GM23338 (cell line): Measurements from ENCODE around the gene STAC. TPM values are rescaled to one million over a fixed set of nuclear protein-coding genes. Genes with fewer than 3 reads are reported as not detected.
A peak's percentile ranks its signal among the peaks of the same experiment; 100 is the strongest.

Experiments
- ATAC-seq: fragments of 200-7000 bp; cut with Tn5 transposase; 3 replicates; pipeline ENCODE4 v1.9.1; 2020
- DNase-seq: peaks from one replicate; pipeline ENCODE4 v3.0.0-alpha.2; 2015; ENCODE audit warnings: low spot score
- H2AFZ ChIP-seq: fragments of 200-600 bp; sonication (generic); 2 replicates; pipeline ENCODE4 v1.8.0; 2016; ENCODE audit warnings: antibody characterized with exemption, mild to moderate bottlenecking, moderate library complexity
- H3F3A ChIP-seq: fragments of 200-600 bp; sonication (generic); replicated peaks from 2 replicates; pipeline ENCODE4 v1.8.0; 2017; ENCODE audit warnings: antibody characterized with exemption, mixed run types, low read depth
- H3K27ac ChIP-seq: fragments of 200-600 bp; sonication (generic); 2 replicates; pipeline ENCODE4 v1.6.1; 2016; ENCODE audit warnings: low read depth
- H3K27me3 ChIP-seq: fragments of 200-600 bp; sonication (generic); 2 replicates; pipeline ENCODE4 v1.8.0; 2016; ENCODE audit warnings: mild to moderate bottlenecking, mixed run types, moderate library complexity; ENCODE audit not compliant: insufficient read depth
- H3K36me3 ChIP-seq: fragments of 200-600 bp; sonication (generic); 2 replicates; pipeline ENCODE4 v1.8.0; 2016; ENCODE audit warnings: mild to moderate bottlenecking; ENCODE audit not compliant: insufficient read depth
- H3K4me1 ChIP-seq: fragments of 200-600 bp; sonication (generic); 2 replicates; pipeline ENCODE4 v1.8.0; 2016; ENCODE audit warnings: mild to moderate bottlenecking, moderate library complexity; ENCODE audit not compliant: insufficient read depth
- H3K4me2 ChIP-seq: fragments of 200-600 bp; sonication (generic); 2 replicates; pipeline ENCODE4 v1.7.1; 2017; ENCODE audit warnings: mixed run types
- H3K4me3 ChIP-seq: fragments of 200-600 bp; sonication (generic); 2 replicates; pipeline ENCODE4 v1.6.1; 2016; ENCODE audit warnings: mixed run types
- H3K79me2 ChIP-seq: fragments of 200-600 bp; sonication (generic); replicated peaks from 2 replicates; pipeline ENCODE4 v1.8.0; 2017; ENCODE audit warnings: mild to moderate bottlenecking; ENCODE audit not compliant: insufficient read depth
- H3K9me2 ChIP-seq: fragments of 200-600 bp; sonication (generic); 2 replicates; pipeline ENCODE4 v1.8.0; 2017; ENCODE audit not compliant: insufficient read depth
- H4K20me1 ChIP-seq: fragments of 200-600 bp; sonication (generic); replicated peaks from 2 replicates; pipeline ENCODE4 v1.8.0; 2017; ENCODE audit warnings: mild to moderate bottlenecking; ENCODE audit not compliant: insufficient read depth
- H3K27ac Mint-ChIP-seq: 2 replicates; pipeline ENCODE4 v1.8.0; 2020; ENCODE audit warnings: inconsistent platforms, mild to moderate bottlenecking, moderate library complexity, mixed read lengths
- H3K27me3 Mint-ChIP-seq: 3 replicates; pipeline ENCODE4 v1.8.0; 2022; ENCODE audit warnings: low read depth, mild to moderate bottlenecking, moderate library complexity, mixed read lengths, inconsistent platforms; ENCODE audit not compliant: insufficient read depth, poor library complexity
- H3K36me3 Mint-ChIP-seq: 3 replicates; pipeline ENCODE4 v1.8.0; 2021; ENCODE audit warnings: low read depth, mild to moderate bottlenecking, inconsistent platforms, moderate library complexity, mixed read lengths
- H3K4me1 Mint-ChIP-seq: 3 replicates; pipeline ENCODE4 v1.8.0; 2020; ENCODE audit warnings: mild to moderate bottlenecking, inconsistent platforms, mixed read lengths
- H3K4me3 Mint-ChIP-seq: 3 replicates; pipeline ENCODE4 v1.8.0; 2021; ENCODE audit warnings: moderate library complexity, mild to moderate bottlenecking, inconsistent platforms, mixed read lengths
- H3K9me3 Mint-ChIP-seq: 3 replicates; pipeline ENCODE4 v1.8.0; 2020; ENCODE audit warnings: moderate library complexity, mild to moderate bottlenecking, inconsistent platforms, mixed read lengths
- CREB1 ChIP-seq: fragments of 250-450 bp; sonication (Bioruptor Pico); IDR thresholded peaks from 2 replicates; pipeline ENCODE4 v1.5.0; 2020; ENCODE audit warnings: low read depth, mild to moderate bottlenecking, moderate library complexity
- CTCF ChIP-seq, 2 experiments: fragments of 200-600 bp in 1 of 2; sonication (generic) in 1 of 2; conservative IDR thresholded peaks; 2 replicates each; pipeline versions ENCODE4 v1.5.1 to v1.6.1; 2016 to 2017; ENCODE audit warnings: antibody characterized with exemption in 2 of 2, low read depth in 2 of 2, mild to moderate bottlenecking in 2 of 2, moderate library complexity in 1 of 2
- EZH2 ChIP-seq: fragments of 200-600 bp; sonication (generic); IDR thresholded peaks from one replicate; pipeline ENCODE4 v1.8.0; 2017; ENCODE audit warnings: antibody characterized with exemption, mild to moderate bottlenecking, low read depth; ENCODE audit not compliant: unreplicated experiment
- JUNB ChIP-seq: IDR thresholded peaks from one replicate; pipeline ENCODE4 v1.6.1; 2016; ENCODE audit warnings: antibody characterized with exemption; ENCODE audit not compliant: unreplicated experiment
- NANOG ChIP-seq: IDR thresholded peaks from 2 replicates; pipeline ENCODE4 v1.6.1; 2016; ENCODE audit warnings: antibody characterized with exemption, borderline replicate concordance
- REST ChIP-seq: IDR thresholded peaks from one replicate; pipeline ENCODE4 v1.6.1; 2018; ENCODE audit warnings: antibody characterized with exemption; ENCODE audit not compliant: unreplicated experiment
- polyA plus RNA-seq: library from polyadenylated mRNA; unstranded; fragments of >200 nt; fragmentation: Nextera tagmentation; extraction: Ambion mirVana; gene quantifications from 2 replicates; pipeline ENCODE4 v1.2.1, GENCODE V29; 2016
- total RNA-seq: library from RNA; depleted of rRNA; stranded (reverse); fragments of >200 nt; shearing (Covaris generic); gene quantifications from 2 replicates; pipeline ENCODE4 v1.2.3, GENCODE V29; 2014

The STAC gene
- total and polyA plus RNA-seq, 2 experiments from 2014 or later, result 5.6 to 22.9 TPM

- Histone ChIP-seq H3K27ac (no peak overlapping the region), H3K36me3 (no peaks in the 10 kb centered on the region), H3K4me1 (no peaks in the 10 kb centered on the region), H3K4me3 (no peak overlapping the region), H4K20me1 (no peaks in the 10 kb centered on the region), H3K9me2 (no peaks in the 10 kb centered on the region), H3K79me2 (no peaks in the 10 kb centered on the region), H3K27me3 (no peaks in the 10 kb centered on the region), H3K4me2 (no peak overlapping the region), H2AFZ (peak overlapping the region; percentile 10; the same call in 1 of the 2 replicates), H3F3A (no peaks in the 10 kb centered on the region)
- DNase-seq (no peak), ATAC-seq (no peak)
- Mint-ChIP-seq H3K27me3 (no peaks in the 10 kb centered on the region), H3K9me3 (no peaks in the 10 kb centered on the region; the same call in 2 of the 3 replicates), H3K4me1 (no peaks in the 10 kb centered on the region), H3K27ac (no peak overlapping the region), H3K4me3 (no peak overlapping the region), H3K36me3 (no peaks in the 10 kb centered on the region)
- TF ChIP-seq REST (no peak), NANOG (no peak), EZH2 (no peak), CREB1 (CRISPR knock-in tag) (no peak), CTCF (conservative IDR thresholded peaks at IDR 0.05; ENCODE audit: low read depth in 2 of 2) (no peak)
These were observed 215.2 kb downstream of the STAC start for GRCh38 chr3:36595511-36595910.

GRCh38 chr3:36596419-36596818 is 216.1 kb downstream of the STAC start:
- H2AFZ ChIP-seq, result no peak overlapping the region
- no peak overlapping the region for H3K4me3 ChIP-seq
- no peak overlapping the region for H3K27ac ChIP-seq
- TF ChIP-seq JUNB (no peak), CTCF (conservative IDR thresholded peaks at IDR 0.05; ENCODE audit: low read depth in 2 of 2) (no peak)
- H3K4me1 ChIP-seq, result no peaks in the 10 kb centered on the region
- no peak overlapping the region for H3K4me2 ChIP-seq
- Mint-ChIP-seq H3K4me3 (no peak overlapping the region), H3K4me1 (no peaks in the 10 kb centered on the region), H3K36me3 (no peaks in the 10 kb centered on the region), H3K9me3 (no peaks in the 10 kb centered on the region; the same call in 2 of the 3 replicates), H3K27me3 (no peaks in the 10 kb centered on the region), H3K27ac (no peak overlapping the region)
- H3K79me2 ChIP-seq, result no peaks in the 10 kb centered on the region
- DNase-seq (no peak), ATAC-seq (no peak)
- no peaks in the 10 kb centered on the region for H4K20me1 ChIP-seq
- H3F3A ChIP-seq, result no peaks in the 10 kb centered on the region
- no peaks in the 10 kb centered on the region for H3K27me3 ChIP-seq
- H3K9me2 ChIP-seq, result no peaks in the 10 kb centered on the region
- H3K36me3 ChIP-seq, result no peaks in the 10 kb centered on the region
